Immature natural killer cell (primary cell): ENCODE data around the gene SECISBP2. TPM values are rescaled to one million over a fixed set of nuclear protein-coding genes. Genes with fewer than 3 reads are reported as not detected.
A peak's percentile ranks its signal among the peaks of the same experiment; 100 is the strongest.

ENCODE experiments used
- DNase-seq, 3 donors: peaks; one replicate each; pipeline ENCODE4 v3.0.0; 2022; ENCODE audit warnings: mixed read lengths in 1 of 3
- H3K27ac Mint-ChIP-seq, 6 donors: one replicate each; pipeline ENCODE4 v1.8.0; 2020; ENCODE audit warnings: mixed read lengths in 6 of 6, mild to moderate bottlenecking in 5 of 6, inconsistent platforms in 4 of 6, moderate library complexity in 3 of 6
- H3K27me3 Mint-ChIP-seq, 3 donors: one replicate each; pipeline ENCODE4 v1.8.0; 2020 to 2021; ENCODE audit warnings: low read depth in 3 of 3, mild to moderate bottlenecking in 3 of 3, mixed read lengths in 3 of 3, moderate library complexity in 3 of 3, inconsistent platforms in 1 of 3
- H3K36me3 Mint-ChIP-seq, 3 donors: one replicate each; pipeline ENCODE4 v1.8.0; 2020; ENCODE audit warnings: mixed read lengths in 3 of 3, inconsistent platforms in 2 of 3, mild to moderate bottlenecking in 2 of 3
- H3K4me1 Mint-ChIP-seq, 2 donors: one replicate each; pipeline ENCODE4 v1.8.0; 2020; ENCODE audit warnings: inconsistent platforms in 2 of 2, mild to moderate bottlenecking in 2 of 2, mixed read lengths in 2 of 2, moderate library complexity in 1 of 2
- H3K4me3 Mint-ChIP-seq, 5 donors: one replicate each; pipeline ENCODE4 v1.8.0; 2020; ENCODE audit warnings: mild to moderate bottlenecking in 5 of 5, mixed read lengths in 5 of 5, inconsistent platforms in 3 of 5, moderate library complexity in 3 of 5
- H3K9me3 Mint-ChIP-seq, 6 donors: one replicate each; pipeline ENCODE4 v1.8.0; 2020; ENCODE audit warnings: mild to moderate bottlenecking in 6 of 6, mixed read lengths in 6 of 6, inconsistent platforms in 4 of 6, moderate library complexity in 3 of 6
- polyA plus RNA-seq, 3 donors: library from polyadenylated mRNA; unstranded; fragments of 300-500 nt; fragmentation: Illumina TruSeq; gene quantifications; one replicate each; pipeline ENCODE4 v1.2.3, GENCODE V29; 2021

SECISBP2 gene
- polyA plus RNA-seq, 3 donors from 2014 or later = 3.9 to 16.4 (median 9.7) TPM

GRCh38 chr9:89405826-89406225 lies 87.5 kb downstream of the SECISBP2 start:
- H3K9me3 Mint-ChIP-seq = no peaks in the 10 kb centered on the region
- peaks cover 17 to 28% (median 23%) of the 10 kb centered on the region in 3 donors for H3K36me3 Mint-ChIP-seq
- DNase-seq = peak; percentile 35 to 39 (median 36)
- H3K4me1 Mint-ChIP-seq = peaks cover 79 to 86% of the 10 kb centered on the region in 2 donors
- peaks cover 7 to 23% (median 9%) of the 10 kb centered on the region in 3 donors for H3K27me3 Mint-ChIP-seq
- H3K27ac Mint-ChIP-seq = peak overlapping the region; percentile 79 to 93 (median 90)
- H3K4me3 Mint-ChIP-seq = peak overlapping the region; percentile 40 to 78 (median 73)

- peak overlapping the region; percentile 40 to 93 (median 76) for H3K4me3 Mint-ChIP-seq
- H3K9me3 Mint-ChIP-seq = no peaks in the 10 kb centered on the region
- DNase-seq = no peak
- peaks cover 8 to 24% (median 9%) of the 10 kb centered on the region in 3 donors for H3K27me3 Mint-ChIP-seq
- H3K36me3 Mint-ChIP-seq = peaks cover 12 to 16% (median 13%) of the 10 kb centered on the region in 3 donors
- peaks cover 82 to 86% of the 10 kb centered on the region in 2 donors for H3K4me1 Mint-ChIP-seq
- peak overlapping the region; percentile 79 to 93 (median 90) for H3K27ac Mint-ChIP-seq
Observed at GRCh38 chr9:89407070-89407469, 88.8 kb downstream of the SECISBP2 start.

GRCh38 chr9:89408628-89409101 lies 90.4 kb downstream of the SECISBP2 start:
- Mint-ChIP-seq H3K4me3 (peak overlapping the region; percentile 72 to 93 (median 86)), H3K27ac (peak overlapping the region; percentile 89 to 98 (median 91)), H3K27me3 (peaks cover 9 to 22% (median 9%) of the 10 kb centered on the region in 3 donors), H3K9me3 (no peaks in the 10 kb centered on the region), H3K36me3 (peaks cover 9 to 16% (median 14%) of the 10 kb centered on the region in 3 donors), H3K4me1 (peaks cover 90 to 94% of the 10 kb centered on the region in 2 donors)
- peak; percentile 76 to 78 (median 77) for DNase-seq

Other genes with a start within 250 kb of the SECISBP2 start
- gene SHC3, start 139.7 kb upstream of the SECISBP2 start, polyA plus RNA-seq = not detected
- gene CKS2, start 7.3 kb upstream of the SECISBP2 start, polyA plus RNA-seq = 10 to 100 TPM; 34.4 to 48.9 (median 45.9) TPM
- gene SEMA4D, start 179.6 kb downstream of the SECISBP2 start, polyA plus RNA-seq = 10 to 100 TPM; 45.8 to 80.6 (median 47.0) TPM